SK-N-SH (cell line): Measurements from ENCODE around the gene ESRRA. TPM values are rescaled to one million over a fixed set of nuclear protein-coding genes. Genes with fewer than 3 reads are reported as not detected.

Experiments
- CTCF ChIA-PET: fragments of 300-600, 350-600 bp; formaldehyde crosslinking; extraction: SDS; loops from one replicate; lab custom pipeline; 2021; lab: Yijun Ruan, JAX
- POLR2A ChIA-PET: fragments of 350-600 bp; sonication (Branson Sonifier 250); formaldehyde crosslinking; extraction: SDS; loops from one replicate; lab custom pipeline; 2020; ENCODE audit warnings: antibody characterized with exemption, inconsistent platforms; lab: Yijun Ruan, JAX
- DNase-seq: peaks from one replicate; pipeline ENCODE4 v3.0.0; 2012
- H2AFZ ChIP-seq: fragments of 200-600 bp; sonication (generic); 2 replicates; pipeline ENCODE4 v1.8.1; 2016; ENCODE audit warnings: antibody characterized with exemption, mild to moderate bottlenecking, low read depth
- H3F3A ChIP-seq: fragments of 200-600 bp; sonication (generic); replicated peaks from 2 replicates; pipeline ENCODE3; 2016; ENCODE audit warnings: antibody characterized with exemption, mild to moderate bottlenecking; ENCODE audit not compliant: insufficient read depth
- H3K27ac ChIP-seq, 2 experiments: fragments of 200-500 bp in 1 of 2; fragments of 200-600 bp in 1 of 2; sonication (Bioruptor generic) in 1 of 2; sonication (generic), shearing (Covaris generic) in 1 of 2; 2 replicates each; pipeline versions ENCODE4 v1.5.1 to v1.6.1; 2014 to 2016; ENCODE audit warnings: low read depth in 2 of 2, inconsistent platforms in 1 of 2, low read length in 1 of 2, mild to moderate bottlenecking in 1 of 2, mixed read lengths in 1 of 2
- H3K27me3 ChIP-seq: fragments of 200-600 bp; sonication (generic), shearing (Covaris generic); 2 replicates; pipeline ENCODE4 v1.6.1; 2016; ENCODE audit warnings: mixed run types; ENCODE audit not compliant: insufficient read depth
- H3K36me3 ChIP-seq, 2 experiments: fragments of 200-500 bp in 1 of 2; fragments of 200-600 bp in 1 of 2; sonication (Bioruptor generic) in 1 of 2; sonication (generic) in 1 of 2; replicated peaks in 1 of 2; 2 replicates each; pipeline versions ENCODE3 to v1.5.1; 2014 to 2016; ENCODE audit warnings: low read length in 1 of 2, mild to moderate bottlenecking in 1 of 2; ENCODE audit not compliant: insufficient read depth in 2 of 2, control insufficient read depth in 1 of 2
- H3K4me1 ChIP-seq, 2 experiments: fragments of 200-500 bp in 1 of 2; fragments of 200-600 bp in 1 of 2; sonication (Bioruptor generic) in 1 of 2; sonication (generic), shearing (Covaris generic) in 1 of 2; 2 replicates each; pipeline versions ENCODE4 v1.5.1 to v1.6.1; 2014 to 2016; ENCODE audit warnings: low read depth in 1 of 2, low read length in 1 of 2, mixed run types in 1 of 2; ENCODE audit not compliant: insufficient read depth in 2 of 2, control insufficient read depth in 1 of 2
- H3K4me2 ChIP-seq: fragments of 200-600 bp; sonication (generic), shearing (Covaris generic); 2 replicates; pipeline ENCODE4 v1.6.1; 2017; ENCODE audit warnings: mixed run types
- H3K4me3 ChIP-seq, 2 experiments: fragments of 200-500 bp in 1 of 2; fragments of 200-600 bp in 1 of 2; sonication (Bioruptor generic) in 1 of 2; sonication (generic), shearing (Covaris generic) in 1 of 2; 2 replicates each; pipeline versions ENCODE4 v1.5.1 to v1.8.1; 2014 to 2016; ENCODE audit warnings: low read depth in 2 of 2, inconsistent platforms in 1 of 2, low read length in 1 of 2, mild to moderate bottlenecking in 1 of 2, mixed read lengths in 1 of 2, moderate library complexity in 1 of 2
- H3K79me2 ChIP-seq: fragments of 200-600 bp; sonication (generic); 2 replicates; pipeline ENCODE4 v1.8.1; 2017; ENCODE audit warnings: mild to moderate bottlenecking; ENCODE audit not compliant: insufficient read depth
- H3K9ac ChIP-seq: fragments of 200-600 bp; sonication (generic); 2 replicates; pipeline ENCODE4 v1.6.1; 2017; ENCODE audit warnings: mixed run types
- H3K9me2 ChIP-seq: fragments of 200-600 bp; sonication (generic); 2 replicates; pipeline ENCODE4 v1.6.1; 2017; ENCODE audit warnings: mixed run types
- H3K9me3 ChIP-seq: fragments of 200-600 bp; sonication (generic); 2 replicates; pipeline ENCODE4 v1.6.1; 2017; ENCODE audit warnings: mixed run types, mild to moderate bottlenecking, moderate library complexity
- H4K20me1 ChIP-seq: fragments of 200-600 bp; sonication (generic); 2 replicates; pipeline ENCODE4 v1.6.1; 2017; ENCODE audit warnings: mild to moderate bottlenecking, mixed run types; ENCODE audit not compliant: insufficient read depth
- CHD2 ChIP-seq: fragments of 150-350 bp; IDR thresholded peaks from 2 replicates; pipeline ENCODE4 v1.6.1; 2018; ENCODE audit warnings: low read length; ENCODE audit not compliant: partially characterized antibody
- EP300 ChIP-seq, 2 experiments: IDR thresholded peaks; 2 replicates each; pipeline versions ENCODE4 v1.4.0 to v1.6.1; 2012; ENCODE audit warnings: borderline replicate concordance in 1 of 2, low read depth in 1 of 2, low read length in 1 of 2
- EZH2phosphoT487 ChIP-seq: fragments of 200-600 bp; sonication (generic); IDR thresholded peaks from 2 replicates; pipeline ENCODE4 v1.6.1; 2017; ENCODE audit warnings: low read depth, mixed run types, mild to moderate bottlenecking, antibody characterized with exemption, moderate library complexity, borderline replicate concordance
- FOSL2 ChIP-seq: IDR thresholded peaks from 2 replicates; pipeline ENCODE4 v1.4.0; 2012; ENCODE audit warnings: low read depth, mild to moderate bottlenecking, moderate library complexity, borderline replicate concordance
- FOXJ3 ChIP-seq: sonication (generic); formaldehyde crosslinking; IDR thresholded peaks from 2 replicates; pipeline ENCODE4 v1.5.1; 2020; ENCODE audit warnings: mild to moderate bottlenecking, missing genetic modification reagents
- GABPA ChIP-seq: IDR thresholded peaks from 2 replicates; pipeline ENCODE4 v1.4.0; 2012; ENCODE audit warnings: low read depth, mild to moderate bottlenecking
- GATA2 ChIP-seq: sonication (generic); formaldehyde crosslinking; IDR thresholded peaks from 2 replicates; pipeline ENCODE4 v1.5.0; 2020; ENCODE audit warnings: mild to moderate bottlenecking, missing genetic modification reagents
- JUND ChIP-seq: IDR thresholded peaks from 2 replicates; pipeline ENCODE4 v1.4.0; 2012
- MXI1 ChIP-seq: IDR thresholded peaks from 2 replicates; pipeline ENCODE4 v1.6.1; 2012; ENCODE audit warnings: mild to moderate bottlenecking, low read depth, low read length, improper control_type of control experiment
- NFIC ChIP-seq: IDR thresholded peaks from 2 replicates; pipeline ENCODE4 v1.4.0; 2012; ENCODE audit warnings: borderline replicate concordance
- POLR2AphosphoS5 ChIP-seq: IDR thresholded peaks from 2 replicates; pipeline ENCODE4 v1.6.1; 2012; ENCODE audit warnings: low read depth, low read length
- RAD21 ChIP-seq: IDR thresholded peaks from 2 replicates; pipeline ENCODE4 v1.6.1; 2012; ENCODE audit warnings: mild to moderate bottlenecking, low read length
- RFX5 ChIP-seq: IDR thresholded peaks from 2 replicates; pipeline ENCODE4 v1.6.1; 2012; ENCODE audit warnings: mild to moderate bottlenecking, improper control_type of control experiment, low read length
- SMC3 ChIP-seq: IDR thresholded peaks from 2 replicates; pipeline ENCODE4 v1.6.1; 2012; ENCODE audit warnings: low read depth, low read length, improper control_type of control experiment
- USF1 ChIP-seq: IDR thresholded peaks from 2 replicates; pipeline ENCODE4 v1.4.0; 2012; ENCODE audit warnings: low read depth, borderline replicate concordance
- USF2 ChIP-seq: fragments of 150-350 bp; IDR thresholded peaks from 2 replicates; pipeline ENCODE4 v1.6.1; 2017; ENCODE audit warnings: antibody characterized with exemption, low read length, low read depth, borderline replicate concordance
- YY1 ChIP-seq: IDR thresholded peaks from 2 replicates; pipeline ENCODE4 v1.4.0; 2012; ENCODE audit warnings: low read depth, mild to moderate bottlenecking
- WGBS: methylation state at CpG from one replicate; pipeline ENCODE4 v1.1.6; 2017; ENCODE audit warnings: low lambda C conversion rate; 5-methylcytosine and 5-hydroxymethylcytosine counted together
- polyA plus RNA-seq, 3 experiments: library from polyadenylated mRNA; depleted of rRNA; stranded (reverse); fragments of >200 nt; gene quantifications; 2 replicates each; pipeline ENCODE4 v1.2.3, GENCODE V29; 2012
- TF ChIP-seq, protein P1 (sequence below): IDR thresholded peaks from 2 replicates; pipeline ENCODE4 v1.4.0; 2012; ENCODE audit warnings: low read depth, borderline replicate concordance
- TF ChIP-seq, protein P2 (sequence below): fragments of 150-350 bp; IDR thresholded peaks from 2 replicates; pipeline ENCODE4 v1.6.1; 2016; ENCODE audit warnings: mild to moderate bottlenecking, low read depth, low read length
- TF ChIP-seq, protein P3 (sequence below): IDR thresholded peaks from 2 replicates; pipeline ENCODE4 v1.6.1; 2012; ENCODE audit warnings: mild to moderate bottlenecking, low read depth, low read length, moderate library complexity
- TF ChIP-seq, protein P4 (sequence below): fragments of 200-600 bp; sonication (generic); IDR thresholded peaks from 2 replicates; pipeline ENCODE4 v1.6.1; 2017; ENCODE audit warnings: antibody characterized with exemption, mild to moderate bottlenecking, moderate library complexity

ESRRA gene
- polyA plus RNA-seq, 1 of the 3 experiments (the other 2 are of a cell fraction) = 27.8 TPM

- H3K27me3 ChIP-seq = no peaks in the 10 kb centered on the region
- H3K36me3 ChIP-seq = peaks cover 7 to 20% of the 10 kb centered on the region in 2 experiments
- H4K20me1 ChIP-seq = no peaks in the 10 kb centered on the region
- peaks cover 40% of the 10 kb centered on the region for H3F3A ChIP-seq
- H3K9ac ChIP-seq = peak overlapping the region; percentile 84
- peaks cover 19% of the 10 kb centered on the region for H3K79me2 ChIP-seq
- peak overlapping the region; percentile 83; the same call in 1 of the 2 replicates for H2AFZ ChIP-seq
- no peaks in the 10 kb centered on the region for H3K9me2 ChIP-seq
- ChIA-PET CTCF (interaction anchor here (0.7 to 6.9 kb wide), 15 partner anchors 11 to 90 kb away, joined by 3 to 89 read pairs (median 10); partner anchors contain the start of genes BAD, ESRRA, FERMT3 and KCNK4), POLR2A (interaction anchor here (1.0 to 6.5 kb wide), 9 partner anchors 15 to 84 kb away, joined by 3 to 112 read pairs (median 9); partner anchors contain the start of genes BAD, ESRRA, FKBP2 and GPR137)
- H3K4me3 ChIP-seq = peak overlapping the region; percentile 60 to 76
- H3K27ac ChIP-seq = peak overlapping the region; percentile 97 to 99
- peak; percentile 86 for DNase-seq
- WGBS = 1% methylated on average over 22 of the region's 58 CpGs
- peaks cover 12 to 41% of the 10 kb centered on the region in 2 experiments; a peak in 2 of 4 replicates for H3K4me1 ChIP-seq
- H3K4me2 ChIP-seq = peak overlapping the region; percentile 96
- no peaks in the 10 kb centered on the region for H3K9me3 ChIP-seq
- TF ChIP-seq, protein P1, sequence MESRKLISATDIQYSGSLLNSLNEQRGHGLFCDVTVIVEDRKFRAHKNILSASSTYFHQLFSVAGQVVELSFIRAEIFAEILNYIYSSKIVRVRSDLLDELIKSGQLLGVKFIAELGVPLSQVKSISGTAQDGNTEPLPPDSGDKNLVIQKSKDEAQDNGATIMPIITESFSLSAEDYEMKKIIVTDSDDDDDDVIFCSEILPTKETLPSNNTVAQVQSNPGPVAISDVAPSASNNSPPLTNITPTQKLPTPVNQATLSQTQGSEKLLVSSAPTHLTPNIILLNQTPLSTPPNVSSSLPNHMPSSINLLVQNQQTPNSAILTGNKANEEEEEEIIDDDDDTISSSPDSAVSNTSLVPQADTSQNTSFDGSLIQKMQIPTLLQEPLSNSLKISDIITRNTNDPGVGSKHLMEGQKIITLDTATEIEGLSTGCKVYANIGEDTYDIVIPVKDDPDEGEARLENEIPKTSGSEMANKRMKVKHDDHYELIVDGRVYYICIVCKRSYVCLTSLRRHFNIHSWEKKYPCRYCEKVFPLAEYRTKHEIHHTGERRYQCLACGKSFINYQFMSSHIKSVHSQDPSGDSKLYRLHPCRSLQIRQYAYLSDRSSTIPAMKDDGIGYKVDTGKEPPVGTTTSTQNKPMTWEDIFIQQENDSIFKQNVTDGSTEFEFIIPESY = peak; percentile 41; the same call in 1 of the 2 replicates
- TF ChIP-seq JUND (peak; percentile 47; the same call in 1 of the 2 replicates), RAD21 (peak; percentile 44), EZH2phosphoT487 (no peak), RFX5 (no peak), NFIC (no peak), FOXJ3 (no peak), MXI1 (no peak), YY1 (peak; percentile 99), USF1 (no peak), USF2 (no peak; the same call in 1 of the 2 replicates), FOSL2 (0 out of 2 replicates have a peak, but pooled peaks have one; percentile 34), POLR2AphosphoS5 (no peak), GABPA (peak; percentile 98), EP300 (IDR thresholded peaks at IDR 0.05; ENCODE audit: borderline replicate concordance in 1 of 2, low read depth in 1 of 2, low read length in 1 of 2) (no peak; a peak in 1 of 4 replicates), GATA2 (CRISPR knock-in tag) (no peak), SMC3 (no peak), CHD2 (peak; percentile 96)
- TF ChIP-seq, protein P2, sequence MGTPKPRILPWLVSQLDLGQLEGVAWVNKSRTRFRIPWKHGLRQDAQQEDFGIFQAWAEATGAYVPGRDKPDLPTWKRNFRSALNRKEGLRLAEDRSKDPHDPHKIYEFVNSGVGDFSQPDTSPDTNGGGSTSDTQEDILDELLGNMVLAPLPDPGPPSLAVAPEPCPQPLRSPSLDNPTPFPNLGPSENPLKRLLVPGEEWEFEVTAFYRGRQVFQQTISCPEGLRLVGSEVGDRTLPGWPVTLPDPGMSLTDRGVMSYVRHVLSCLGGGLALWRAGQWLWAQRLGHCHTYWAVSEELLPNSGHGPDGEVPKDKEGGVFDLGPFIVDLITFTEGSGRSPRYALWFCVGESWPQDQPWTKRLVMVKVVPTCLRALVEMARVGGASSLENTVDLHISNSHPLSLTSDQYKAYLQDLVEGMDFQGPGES = no peak
- TF ChIP-seq, protein P3, sequence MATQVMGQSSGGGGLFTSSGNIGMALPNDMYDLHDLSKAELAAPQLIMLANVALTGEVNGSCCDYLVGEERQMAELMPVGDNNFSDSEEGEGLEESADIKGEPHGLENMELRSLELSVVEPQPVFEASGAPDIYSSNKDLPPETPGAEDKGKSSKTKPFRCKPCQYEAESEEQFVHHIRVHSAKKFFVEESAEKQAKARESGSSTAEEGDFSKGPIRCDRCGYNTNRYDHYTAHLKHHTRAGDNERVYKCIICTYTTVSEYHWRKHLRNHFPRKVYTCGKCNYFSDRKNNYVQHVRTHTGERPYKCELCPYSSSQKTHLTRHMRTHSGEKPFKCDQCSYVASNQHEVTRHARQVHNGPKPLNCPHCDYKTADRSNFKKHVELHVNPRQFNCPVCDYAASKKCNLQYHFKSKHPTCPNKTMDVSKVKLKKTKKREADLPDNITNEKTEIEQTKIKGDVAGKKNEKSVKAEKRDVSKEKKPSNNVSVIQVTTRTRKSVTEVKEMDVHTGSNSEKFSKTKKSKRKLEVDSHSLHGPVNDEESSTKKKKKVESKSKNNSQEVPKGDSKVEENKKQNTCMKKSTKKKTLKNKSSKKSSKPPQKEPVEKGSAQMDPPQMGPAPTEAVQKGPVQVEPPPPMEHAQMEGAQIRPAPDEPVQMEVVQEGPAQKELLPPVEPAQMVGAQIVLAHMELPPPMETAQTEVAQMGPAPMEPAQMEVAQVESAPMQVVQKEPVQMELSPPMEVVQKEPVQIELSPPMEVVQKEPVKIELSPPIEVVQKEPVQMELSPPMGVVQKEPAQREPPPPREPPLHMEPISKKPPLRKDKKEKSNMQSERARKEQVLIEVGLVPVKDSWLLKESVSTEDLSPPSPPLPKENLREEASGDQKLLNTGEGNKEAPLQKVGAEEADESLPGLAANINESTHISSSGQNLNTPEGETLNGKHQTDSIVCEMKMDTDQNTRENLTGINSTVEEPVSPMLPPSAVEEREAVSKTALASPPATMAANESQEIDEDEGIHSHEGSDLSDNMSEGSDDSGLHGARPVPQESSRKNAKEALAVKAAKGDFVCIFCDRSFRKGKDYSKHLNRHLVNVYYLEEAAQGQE = no peak
- TF ChIP-seq, protein P4, sequence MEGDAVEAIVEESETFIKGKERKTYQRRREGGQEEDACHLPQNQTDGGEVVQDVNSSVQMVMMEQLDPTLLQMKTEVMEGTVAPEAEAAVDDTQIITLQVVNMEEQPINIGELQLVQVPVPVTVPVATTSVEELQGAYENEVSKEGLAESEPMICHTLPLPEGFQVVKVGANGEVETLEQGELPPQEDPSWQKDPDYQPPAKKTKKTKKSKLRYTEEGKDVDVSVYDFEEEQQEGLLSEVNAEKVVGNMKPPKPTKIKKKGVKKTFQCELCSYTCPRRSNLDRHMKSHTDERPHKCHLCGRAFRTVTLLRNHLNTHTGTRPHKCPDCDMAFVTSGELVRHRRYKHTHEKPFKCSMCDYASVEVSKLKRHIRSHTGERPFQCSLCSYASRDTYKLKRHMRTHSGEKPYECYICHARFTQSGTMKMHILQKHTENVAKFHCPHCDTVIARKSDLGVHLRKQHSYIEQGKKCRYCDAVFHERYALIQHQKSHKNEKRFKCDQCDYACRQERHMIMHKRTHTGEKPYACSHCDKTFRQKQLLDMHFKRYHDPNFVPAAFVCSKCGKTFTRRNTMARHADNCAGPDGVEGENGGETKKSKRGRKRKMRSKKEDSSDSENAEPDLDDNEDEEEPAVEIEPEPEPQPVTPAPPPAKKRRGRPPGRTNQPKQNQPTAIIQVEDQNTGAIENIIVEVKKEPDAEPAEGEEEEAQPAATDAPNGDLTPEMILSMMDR = 0 out of 2 replicates have a peak, but pooled peaks have one; percentile 14
Observed at GRCh38 chr11:64269540-64270220, 35.6 kb upstream of the ESRRA start.
